DMS114 treated with DMSO at 0.1 percent for 48 hours (cell line): ENCODE measurements around the gene GLTP.

Source experiments
- DNase-seq: peaks from one replicate; lab custom pipeline; 2025; ENCODE audit not compliant: unreplicated experiment; lab: John Stamatoyannopoulos, UW

The GLTP gene

GRCh38 chr12:109824731-109825130 lies 55.6 kb downstream of the GLTP start:
- DNase-seq = no peak

- no peak for DNase-seq
Measured at GRCh38 chr12:109822951-109823411, 57.4 kb downstream of the GLTP start.

- no peak for DNase-seq
Measured at GRCh38 chr12:109822416-109822815, 57.9 kb downstream of the GLTP start.

- no peak for DNase-seq
Measured at GRCh38 chr12:109821968-109822367, 58.4 kb downstream of the GLTP start.

GRCh38 chr12:109820816-109821381 lies 59.4 kb downstream of the GLTP start:
- DNase-seq = no peak

GRCh38 chr12:109818905-109819500 lies 61.3 kb downstream of the GLTP start:
- DNase-seq = no peak

- DNase-seq = no peak
Measured at GRCh38 chr12:109818253-109818652, 62.1 kb downstream of the GLTP start.

- DNase-seq = no peak
Measured at GRCh38 chr12:109817627-109818231, 62.6 kb downstream of the GLTP start.

GRCh38 chr12:109816870-109817269 lies 63.5 kb downstream of the GLTP start:
- no peak for DNase-seq

GRCh38 chr12:109815757-109816617 lies 64.4 kb downstream of the GLTP start:
- no peak for DNase-seq

GRCh38 chr12:109815225-109815624 lies 65.1 kb downstream of the GLTP start:
- no peak for DNase-seq

- DNase-seq = no peak
Measured at GRCh38 chr12:109814600-109815150, 65.7 kb downstream of the GLTP start.

- DNase-seq = no peak
Measured at GRCh38 chr12:109813810-109814416, 66.4 kb downstream of the GLTP start.

GRCh38 chr12:109811624-109811995 lies 68.7 kb downstream of the GLTP start:
- DNase-seq = no peak

GRCh38 chr12:109810954-109811623 lies 69.3 kb downstream of the GLTP start:
- DNase-seq = no peak

- DNase-seq = no peak
Measured at GRCh38 chr12:109808876-109809646, 71.3 kb downstream of the GLTP start.

- no peak for DNase-seq
Measured at GRCh38 chr12:109807954-109808643, 72.2 kb downstream of the GLTP start.

GRCh38 chr12:109804820-109805761 lies 75.2 kb downstream of the GLTP start:
- DNase-seq = peak; percentile 33
